GM12864 (cell line): ENCODE measurements around the gene MYO3A.

ENCODE experiments used
- DNase-seq: peaks from one replicate; pipeline ENCODE4 v3.0.0-alpha.2; 2011; ENCODE audit warnings: low read depth
- H3K4me3 ChIP-seq: 2 replicates; pipeline ENCODE4 v1.5.1; 2011; ENCODE audit warnings: mild to moderate bottlenecking, low read depth, low read length, control low read depth
- TF ChIP-seq, protein P1 (sequence below): IDR thresholded peaks from 2 replicates; pipeline ENCODE4 v1.5.1; 2011; ENCODE audit warnings: low read depth, mild to moderate bottlenecking, moderate library complexity, low read length, control low read depth, inconsistent platforms; ENCODE audit errors: missing control alignments

MYO3A gene

GRCh38 chr10:26212511-26212910 lies 278.5 kb downstream of the MYO3A start:
- no peak overlapping the region for H3K4me3 ChIP-seq
- TF ChIP-seq, protein P1, sequence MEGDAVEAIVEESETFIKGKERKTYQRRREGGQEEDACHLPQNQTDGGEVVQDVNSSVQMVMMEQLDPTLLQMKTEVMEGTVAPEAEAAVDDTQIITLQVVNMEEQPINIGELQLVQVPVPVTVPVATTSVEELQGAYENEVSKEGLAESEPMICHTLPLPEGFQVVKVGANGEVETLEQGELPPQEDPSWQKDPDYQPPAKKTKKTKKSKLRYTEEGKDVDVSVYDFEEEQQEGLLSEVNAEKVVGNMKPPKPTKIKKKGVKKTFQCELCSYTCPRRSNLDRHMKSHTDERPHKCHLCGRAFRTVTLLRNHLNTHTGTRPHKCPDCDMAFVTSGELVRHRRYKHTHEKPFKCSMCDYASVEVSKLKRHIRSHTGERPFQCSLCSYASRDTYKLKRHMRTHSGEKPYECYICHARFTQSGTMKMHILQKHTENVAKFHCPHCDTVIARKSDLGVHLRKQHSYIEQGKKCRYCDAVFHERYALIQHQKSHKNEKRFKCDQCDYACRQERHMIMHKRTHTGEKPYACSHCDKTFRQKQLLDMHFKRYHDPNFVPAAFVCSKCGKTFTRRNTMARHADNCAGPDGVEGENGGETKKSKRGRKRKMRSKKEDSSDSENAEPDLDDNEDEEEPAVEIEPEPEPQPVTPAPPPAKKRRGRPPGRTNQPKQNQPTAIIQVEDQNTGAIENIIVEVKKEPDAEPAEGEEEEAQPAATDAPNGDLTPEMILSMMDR, result no peak
- no peak for DNase-seq

DNA sequence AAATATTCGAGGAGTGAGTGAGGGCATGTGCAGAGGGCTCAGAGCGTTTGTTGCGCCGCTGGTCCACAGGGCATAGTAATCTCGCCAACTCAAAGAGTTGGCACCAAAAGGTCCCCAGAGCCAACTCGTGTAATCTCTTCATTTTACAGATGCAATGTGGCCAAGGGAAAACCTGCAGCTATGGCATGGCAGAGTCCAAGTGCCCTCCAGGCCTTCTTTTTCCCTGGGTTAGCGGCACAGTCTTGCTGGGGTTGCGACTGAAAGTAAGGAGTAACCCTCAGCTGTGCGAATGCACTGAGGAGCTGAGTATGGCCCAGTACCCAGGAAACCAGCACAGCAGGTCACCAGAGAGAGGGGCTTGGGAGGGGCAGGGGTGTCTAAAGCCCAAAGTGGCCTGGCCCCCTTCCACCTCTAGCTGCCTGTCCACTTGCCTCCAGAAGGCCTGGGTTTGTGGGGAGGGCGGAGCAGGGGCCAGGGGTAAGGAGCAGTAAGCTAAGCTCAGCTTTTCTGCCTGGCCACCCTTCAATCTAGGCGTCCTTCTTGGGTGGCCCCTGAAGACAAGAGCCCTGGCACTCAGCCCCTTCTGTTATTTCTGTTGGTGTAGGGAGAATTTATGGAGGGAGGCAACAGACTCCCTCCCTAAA lies 279.2 kb downstream of the MYO3A start:
- no peak overlapping the region for H3K4me3 ChIP-seq
- DNase-seq, result no peak

GRCh38 chr10:26214004-26214403 lies 280.0 kb downstream of the MYO3A start:
- TF ChIP-seq, protein P1, result no peak
- DNase-seq, result no peak
- no peak overlapping the region for H3K4me3 ChIP-seq

More for the DNA sequence above, 279.2 kb downstream of the MYO3A start:
- TF ChIP-seq, protein P1, result no peak

- DNase-seq, result no peak
- TF ChIP-seq, protein P1, result no peak
- no peak overlapping the region for H3K4me3 ChIP-seq
These were observed 280.7 kb downstream of the MYO3A start for GRCh38 chr10:26214551-26215395.

- H3K4me3 ChIP-seq, result no peak overlapping the region
- DNase-seq, result no peak
- TF ChIP-seq, protein P1, result no peak
These were observed 281.4 kb downstream of the MYO3A start for GRCh38 chr10:26215396-26215934.

DNA sequence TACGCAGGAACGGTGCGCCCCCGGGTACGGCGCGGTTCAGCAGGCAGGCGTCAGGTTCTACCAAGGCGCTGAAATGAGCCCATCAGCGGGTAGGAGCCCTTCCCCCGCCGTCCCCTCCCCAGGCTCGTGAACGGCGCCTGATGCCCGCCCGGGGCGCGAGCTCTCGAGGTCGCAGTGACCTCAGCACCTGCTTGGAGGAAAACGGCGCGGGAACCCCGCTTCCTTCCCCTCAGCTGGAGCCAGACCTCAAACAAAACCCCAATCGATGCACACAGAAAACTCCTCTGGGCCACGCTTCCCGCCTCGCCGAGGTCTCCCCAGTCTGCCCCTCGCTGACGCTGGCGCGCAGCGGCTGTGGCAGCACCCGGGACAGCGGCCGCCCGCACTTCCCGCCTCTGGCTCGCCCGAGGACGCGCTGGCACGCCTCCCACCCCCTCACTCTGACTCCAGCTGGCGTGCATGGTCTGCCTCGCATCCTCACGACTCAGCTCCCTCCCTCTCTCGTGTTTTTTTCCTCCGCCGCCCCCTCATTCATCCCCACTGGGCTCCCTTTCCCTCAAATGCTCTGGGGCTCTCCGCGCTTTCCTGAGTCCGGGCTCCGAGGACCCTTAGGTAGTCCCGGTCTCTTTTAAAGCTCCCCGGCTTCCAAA lies 282.0 kb downstream of the MYO3A start:
- TF ChIP-seq, protein P1, result no peak
- no peak for DNase-seq
- no peak overlapping the region for H3K4me3 ChIP-seq
